Measurements from ENCODE around the gene SLIT3. TPM values are rescaled to one million over a fixed set of nuclear protein-coding genes. Genes with fewer than 3 reads are reported as not detected.

Gene SLIT3
- total and polyA plus RNA-seq, 2 donors from 2014 or later, result 14.5 to 54.1 TPM

DNA sequence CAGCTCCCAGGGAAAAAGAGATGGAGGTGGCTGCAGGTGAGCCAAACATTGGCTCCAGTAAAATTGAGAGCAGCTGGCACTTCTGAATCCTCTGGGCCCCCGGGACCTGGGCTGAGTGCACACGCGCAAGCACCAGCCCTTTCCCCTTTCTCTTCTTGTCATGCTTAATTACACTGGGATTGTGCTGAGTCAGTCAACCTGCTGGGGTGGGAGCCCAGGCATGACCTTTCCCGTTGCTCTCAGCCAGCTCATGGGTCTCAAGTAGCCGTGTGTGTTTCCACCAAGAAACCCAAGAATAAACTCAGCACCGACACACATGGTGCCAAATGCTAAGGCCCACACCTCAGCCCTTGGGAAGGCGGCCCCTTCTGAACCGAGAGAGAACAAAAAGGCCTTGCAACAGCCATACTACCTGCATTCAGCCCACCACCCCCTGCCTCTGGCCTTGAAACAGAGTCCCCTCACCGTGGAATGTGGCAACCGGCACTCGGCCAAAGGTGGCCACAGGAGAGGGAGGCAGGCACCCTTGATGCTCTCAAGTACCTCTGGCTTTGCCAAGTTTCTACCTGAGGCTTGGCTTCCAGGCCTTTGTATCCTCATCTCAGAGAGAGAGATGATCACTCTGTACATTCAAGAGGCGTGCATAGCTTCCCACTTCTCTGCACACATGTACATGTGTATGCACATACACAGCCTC lies 28.1 kb downstream of the SLIT3 start:
- no peaks in the 10 kb centered on the region for H3K9me3 ChIP-seq (ENCODE audit: control insufficient read depth in 2 of 3, insufficient read depth in 1 of 3, low read length in 3 of 3)
- FAIRE-seq, result no peak
- TF ChIP-seq, protein P1, sequence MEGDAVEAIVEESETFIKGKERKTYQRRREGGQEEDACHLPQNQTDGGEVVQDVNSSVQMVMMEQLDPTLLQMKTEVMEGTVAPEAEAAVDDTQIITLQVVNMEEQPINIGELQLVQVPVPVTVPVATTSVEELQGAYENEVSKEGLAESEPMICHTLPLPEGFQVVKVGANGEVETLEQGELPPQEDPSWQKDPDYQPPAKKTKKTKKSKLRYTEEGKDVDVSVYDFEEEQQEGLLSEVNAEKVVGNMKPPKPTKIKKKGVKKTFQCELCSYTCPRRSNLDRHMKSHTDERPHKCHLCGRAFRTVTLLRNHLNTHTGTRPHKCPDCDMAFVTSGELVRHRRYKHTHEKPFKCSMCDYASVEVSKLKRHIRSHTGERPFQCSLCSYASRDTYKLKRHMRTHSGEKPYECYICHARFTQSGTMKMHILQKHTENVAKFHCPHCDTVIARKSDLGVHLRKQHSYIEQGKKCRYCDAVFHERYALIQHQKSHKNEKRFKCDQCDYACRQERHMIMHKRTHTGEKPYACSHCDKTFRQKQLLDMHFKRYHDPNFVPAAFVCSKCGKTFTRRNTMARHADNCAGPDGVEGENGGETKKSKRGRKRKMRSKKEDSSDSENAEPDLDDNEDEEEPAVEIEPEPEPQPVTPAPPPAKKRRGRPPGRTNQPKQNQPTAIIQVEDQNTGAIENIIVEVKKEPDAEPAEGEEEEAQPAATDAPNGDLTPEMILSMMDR (IDR thresholded peaks at IDR 0.05; ENCODE audit: borderline replicate concordance, extremely low read depth, insufficient read depth), result no peak
- DNase-seq, result peak in 4 of 5 donors; percentile 75 to 89 (median 84)
- no peaks in the 10 kb centered on the region for H3K36me3 ChIP-seq (ENCODE audit: control insufficient read depth in 2 of 3, insufficient read depth in 3 of 3, low read length in 3 of 3)
- H3K9ac ChIP-seq (ENCODE audit: low read length in 3 of 3), result no peak overlapping the region
- no peak overlapping the region for H3K4me3 ChIP-seq (ENCODE audit: low read length in 3 of 3)
- no peaks in the 10 kb centered on the region for H3K4me1 ChIP-seq (ENCODE audit: control insufficient read depth in 2 of 3, insufficient read depth in 2 of 3, low read depth in 1 of 3, low read length in 3 of 3)
- no peaks in the 10 kb centered on the region for H3K27me3 ChIP-seq (ENCODE audit: control insufficient read depth, insufficient read depth, low read length)
- H3K27ac ChIP-seq (ENCODE audit: low read depth in 2 of 2, low read length in 2 of 2), result no peak overlapping the region
- intact Hi-C loops (cut with DNase I), result no loop called here

DNA sequence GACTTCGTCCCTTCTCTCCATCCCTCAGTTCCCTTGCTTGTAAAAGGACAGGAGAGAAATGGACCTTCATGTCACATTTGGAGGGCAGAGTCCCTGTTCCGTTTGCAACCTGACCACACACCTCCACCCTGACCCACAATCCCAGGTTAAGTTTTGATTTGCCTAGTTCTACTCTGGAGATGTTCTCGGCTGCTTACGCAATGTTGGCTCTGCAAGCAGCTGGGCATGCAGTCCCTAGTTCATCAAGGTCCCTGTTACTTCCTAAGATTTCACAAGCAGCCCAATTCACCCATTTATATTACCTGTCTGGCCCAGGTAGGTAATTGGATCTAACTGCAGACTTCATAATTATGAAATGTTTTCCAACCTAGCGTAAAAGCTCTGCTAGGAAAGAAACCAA lies 28.8 kb downstream of the SLIT3 start:
- TF ChIP-seq, protein P1 (IDR thresholded peaks at IDR 0.05; ENCODE audit: borderline replicate concordance, extremely low read depth, insufficient read depth), result no peak
- H3K4me3 ChIP-seq (ENCODE audit: low read length in 3 of 3), result no peak overlapping the region
- H3K27ac ChIP-seq (ENCODE audit: low read depth in 2 of 2, low read length in 2 of 2), result no peak overlapping the region
- intact Hi-C loops (cut with DNase I), result no loop called here
- no peaks in the 10 kb centered on the region for H3K9me3 ChIP-seq (ENCODE audit: control insufficient read depth in 2 of 3, insufficient read depth in 1 of 3, low read length in 3 of 3)
- H3K9ac ChIP-seq (ENCODE audit: low read length in 3 of 3), result no peak overlapping the region
- no peaks in the 10 kb centered on the region for H3K36me3 ChIP-seq (ENCODE audit: control insufficient read depth in 2 of 3, insufficient read depth in 3 of 3, low read length in 3 of 3)
- FAIRE-seq (no peak), DNase-seq (no peak)
- no peaks in the 10 kb centered on the region for H3K27me3 ChIP-seq (ENCODE audit: control insufficient read depth, insufficient read depth, low read length)
- no peaks in the 10 kb centered on the region for H3K4me1 ChIP-seq (ENCODE audit: control insufficient read depth in 2 of 3, insufficient read depth in 2 of 3, low read depth in 1 of 3, low read length in 3 of 3)

DNA sequence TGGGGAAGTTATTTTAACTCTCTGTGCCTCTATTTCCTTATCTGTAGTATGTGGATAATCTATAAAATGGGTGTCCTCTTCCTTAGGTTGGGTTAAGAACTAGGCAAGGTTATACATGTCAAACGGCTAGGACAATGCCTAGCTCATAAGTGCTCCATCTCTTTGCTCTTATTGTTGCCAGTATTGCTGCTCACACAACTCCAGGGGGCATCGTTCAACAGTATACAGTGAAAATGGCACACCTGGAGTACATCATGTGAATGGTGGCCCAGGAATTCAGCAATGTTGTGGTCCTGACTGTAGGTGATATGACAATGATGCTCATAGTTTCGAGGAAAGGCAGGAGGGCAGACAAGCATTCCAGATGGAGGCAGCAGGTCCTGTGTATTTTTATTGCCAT lies 30.1 kb downstream of the SLIT3 start:
- Histone ChIP-seq H3K4me1 (ENCODE audit: control insufficient read depth in 2 of 3, insufficient read depth in 2 of 3, low read depth in 1 of 3, low read length in 3 of 3) (no peaks in the 10 kb centered on the region), H3K27me3 (ENCODE audit: control insufficient read depth, insufficient read depth, low read length) (no peaks in the 10 kb centered on the region), H3K27ac (ENCODE audit: low read depth in 2 of 2, low read length in 2 of 2) (no peak overlapping the region), H3K4me3 (ENCODE audit: low read length in 3 of 3) (no peak overlapping the region), H3K36me3 (ENCODE audit: control insufficient read depth in 2 of 3, insufficient read depth in 3 of 3, low read length in 3 of 3) (no peaks in the 10 kb centered on the region), H3K9me3 (ENCODE audit: control insufficient read depth in 2 of 3, insufficient read depth in 1 of 3, low read length in 3 of 3) (no peaks in the 10 kb centered on the region), H3K9ac (ENCODE audit: low read length in 3 of 3) (no peak overlapping the region)
- TF ChIP-seq, protein P1 (IDR thresholded peaks at IDR 0.05; ENCODE audit: borderline replicate concordance, extremely low read depth, insufficient read depth), result no peak
- no peak for DNase-seq
- intact Hi-C loops (cut with DNase I), result no loop called here
- no peak for FAIRE-seq

DNA sequence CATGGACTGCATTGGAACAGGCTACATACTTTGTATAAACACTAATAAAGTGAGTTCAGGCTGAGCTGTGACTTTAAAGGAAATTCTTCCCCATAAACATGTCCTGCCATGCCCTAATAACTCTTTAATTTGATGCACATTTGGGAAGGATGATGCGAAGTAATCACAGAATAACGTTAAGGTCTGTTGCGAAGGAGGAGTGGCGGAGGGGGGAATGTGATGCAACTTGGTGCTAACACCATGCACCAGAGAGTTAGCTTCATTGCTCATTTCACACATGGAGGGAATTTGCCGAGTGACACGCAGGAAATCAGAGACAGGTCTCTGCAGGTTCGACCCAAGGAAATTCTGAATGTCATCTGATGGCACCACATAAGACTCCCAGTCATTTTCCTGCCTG lies 32.9 kb downstream of the SLIT3 start:
- H3K4me1 ChIP-seq (ENCODE audit: control insufficient read depth in 2 of 3, insufficient read depth in 2 of 3, low read depth in 1 of 3, low read length in 3 of 3), result no peaks in the 10 kb centered on the region
- no peak overlapping the region for H3K4me3 ChIP-seq (ENCODE audit: low read length in 3 of 3)
- no peak overlapping the region for H3K9ac ChIP-seq (ENCODE audit: low read length in 3 of 3)
- no peaks in the 10 kb centered on the region for H3K9me3 ChIP-seq (ENCODE audit: control insufficient read depth in 2 of 3, insufficient read depth in 1 of 3, low read length in 3 of 3)
- DNase-seq, result no peak
- FAIRE-seq, result no peak
- no peak overlapping the region for H3K27ac ChIP-seq (ENCODE audit: low read depth in 2 of 2, low read length in 2 of 2)
- no peaks in the 10 kb centered on the region for H3K27me3 ChIP-seq (ENCODE audit: control insufficient read depth, insufficient read depth, low read length)
- no peaks in the 10 kb centered on the region for H3K36me3 ChIP-seq (ENCODE audit: control insufficient read depth in 2 of 3, insufficient read depth in 3 of 3, low read length in 3 of 3)
- TF ChIP-seq, protein P1 (IDR thresholded peaks at IDR 0.05; ENCODE audit: borderline replicate concordance, extremely low read depth, insufficient read depth), result no peak
- intact Hi-C loops (cut with DNase I), result no loop called here
